Left kidney (tissue), 2 donors: ENCODE measurements around the gene LYRM1. TPM values are rescaled to one million over a fixed set of nuclear protein-coding genes. Genes with fewer than 3 reads are reported as not detected.
"Not testable (repeated sequence)": the region's sequence is repeated elsewhere in the genome, so short reads cannot be mapped to it uniquely, and the experiment has no call there.

Experiments
- DNase-seq: peaks from one replicate; pipeline ENCODE4 v3.0.0-alpha.2; 2013
- polyA plus RNA-seq: library from polyadenylated mRNA; unstranded; fragments of 120-200 nt; gene quantifications from one replicate; pipeline ENCODE4 v1.2.1, GENCODE V29; 2013; ENCODE audit not compliant: insufficient read length

Gene LYRM1
- polyA plus RNA-seq, 1 donor, result 51.0 TPM

GRCh38 chr16:20901436-20902112 is 1.0 kb downstream of the LYRM1 start:
- DNase-seq, result peak; percentile 59

- no peak for DNase-seq
Observed at GRCh38 chr16:20902426-20902825, 1.9 kb downstream of the LYRM1 start.

GRCh38 chr16:20903116-20903898 is 2.7 kb downstream of the LYRM1 start:
- no peak for DNase-seq

- DNase-seq, result no peak
Observed at GRCh38 chr16:20903899-20904506, 3.4 kb downstream of the LYRM1 start.

GRCh38 chr16:20904507-20905081 is 4.0 kb downstream of the LYRM1 start:
- no peak for DNase-seq

GRCh38 chr16:20905576-20905975 is 5.0 kb downstream of the LYRM1 start:
- DNase-seq, result no peak

GRCh38 chr16:20906341-20907255 is 6.0 kb downstream of the LYRM1 start:
- peak; percentile 46 for DNase-seq

- DNase-seq, result no peak
Observed at GRCh38 chr16:20910781-20911321, 10.3 kb downstream of the LYRM1 start.

- DNase-seq, result no peak
Observed at GRCh38 chr16:20911361-20911760, 10.8 kb downstream of the LYRM1 start.

GRCh38 chr16:20916289-20916688 is 15.7 kb downstream of the LYRM1 start:
- no peak for DNase-seq

- DNase-seq, result no peak
Observed at GRCh38 chr16:20916942-20917341, 16.4 kb downstream of the LYRM1 start.

GRCh38 chr16:20918486-20919239 is 18.1 kb downstream of the LYRM1 start:
- no peak for DNase-seq

- no peak for DNase-seq
Observed at GRCh38 chr16:20920091-20920490, 19.5 kb downstream of the LYRM1 start.

- no peak for DNase-seq
Observed at GRCh38 chr16:20920799-20921198, 20.2 kb downstream of the LYRM1 start.

GRCh38 chr16:20923876-20924275 is 23.3 kb downstream of the LYRM1 start:
- DNase-seq, result no peak

GRCh38 chr16:20925751-20926150 is 25.2 kb downstream of the LYRM1 start:
- DNase-seq, result no peak

GRCh38 chr16:20928774-20929411 is 28.3 kb downstream of the LYRM1 start:
- no peak for DNase-seq

GRCh38 chr16:20929676-20930364 is 29.2 kb downstream of the LYRM1 start:
- DNase-seq, result not testable (repeated sequence)

- DNase-seq, result no peak
Observed at GRCh38 chr16:20930365-20930690, 29.8 kb downstream of the LYRM1 start.
